CD4-positive, alpha-beta T cell treated with Interleukin-10 for 1 hour (primary cell): ENCODE results near the gene TMPRSS7.

Experiments used
- DNase-seq: peaks from one replicate; pipeline ENCODE4 v3.0.0-alpha.2; 2020

Gene TMPRSS7

GRCh38 chr3:112072387-112073060, 38.0 kb downstream of the TMPRSS7 start:
- peak; percentile 75 for DNase-seq

DNA sequence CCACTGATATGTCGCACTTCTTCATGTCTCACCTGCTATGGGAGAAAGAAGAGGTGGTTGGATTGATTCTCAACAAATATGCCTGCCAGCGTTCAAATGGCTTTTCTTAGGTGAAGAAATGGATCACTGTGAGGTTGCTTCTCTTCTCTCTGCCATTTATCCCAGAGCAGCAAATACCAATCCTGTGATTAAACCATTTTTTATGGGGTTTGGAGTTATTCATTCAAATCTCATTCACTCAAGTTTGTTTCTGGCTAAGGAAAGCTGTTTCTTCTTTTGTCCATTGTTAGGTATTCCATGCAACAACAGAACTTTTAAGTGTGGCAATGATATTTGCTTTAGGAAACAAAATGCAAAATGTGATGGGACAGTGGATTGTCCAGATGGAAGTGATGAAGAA, 39.5 kb downstream of the TMPRSS7 start:
- no peak for DNase-seq

DNA sequence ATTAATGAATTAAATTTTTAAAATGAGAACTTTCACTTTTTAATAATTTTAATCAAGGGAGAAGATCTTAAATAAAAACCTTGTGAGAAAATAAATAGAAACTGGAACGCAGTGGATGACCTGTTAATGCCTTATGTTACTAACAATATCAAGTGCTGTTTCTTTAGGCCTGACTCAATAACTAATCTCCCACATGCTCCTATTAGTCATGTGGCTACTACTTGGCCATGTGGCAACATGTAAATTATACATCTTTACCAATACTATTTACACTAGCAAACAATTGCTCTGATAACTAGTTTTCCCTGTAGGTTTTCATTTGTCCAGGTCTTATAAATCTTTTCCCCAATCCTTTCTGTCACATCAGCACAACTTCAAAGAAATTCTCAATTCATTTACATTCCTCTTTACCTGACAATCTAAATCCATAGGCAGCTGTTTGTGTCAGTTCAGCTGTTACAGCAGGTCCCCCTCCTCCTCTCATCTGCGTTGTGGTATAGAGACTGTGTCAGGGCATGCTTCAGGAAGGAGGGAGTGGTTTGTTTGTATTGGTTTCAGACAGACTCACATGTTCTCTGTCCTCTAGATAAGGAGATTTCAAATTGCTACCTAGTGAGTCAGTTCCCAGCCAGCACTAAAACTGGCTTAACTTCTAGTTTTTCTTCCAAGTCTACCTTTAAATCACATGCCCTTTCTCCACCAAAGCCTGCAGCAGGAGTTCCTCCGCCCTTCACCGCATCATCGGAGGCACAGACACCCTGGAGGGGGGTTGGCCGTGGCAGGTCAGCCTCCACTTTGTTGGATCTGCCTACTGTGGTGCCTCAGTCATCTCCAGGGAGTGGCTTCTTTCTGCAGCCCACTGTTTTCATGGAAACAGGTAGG, 40.3 kb downstream of the TMPRSS7 start:
- DNase-seq = peak; percentile 50

DNA sequence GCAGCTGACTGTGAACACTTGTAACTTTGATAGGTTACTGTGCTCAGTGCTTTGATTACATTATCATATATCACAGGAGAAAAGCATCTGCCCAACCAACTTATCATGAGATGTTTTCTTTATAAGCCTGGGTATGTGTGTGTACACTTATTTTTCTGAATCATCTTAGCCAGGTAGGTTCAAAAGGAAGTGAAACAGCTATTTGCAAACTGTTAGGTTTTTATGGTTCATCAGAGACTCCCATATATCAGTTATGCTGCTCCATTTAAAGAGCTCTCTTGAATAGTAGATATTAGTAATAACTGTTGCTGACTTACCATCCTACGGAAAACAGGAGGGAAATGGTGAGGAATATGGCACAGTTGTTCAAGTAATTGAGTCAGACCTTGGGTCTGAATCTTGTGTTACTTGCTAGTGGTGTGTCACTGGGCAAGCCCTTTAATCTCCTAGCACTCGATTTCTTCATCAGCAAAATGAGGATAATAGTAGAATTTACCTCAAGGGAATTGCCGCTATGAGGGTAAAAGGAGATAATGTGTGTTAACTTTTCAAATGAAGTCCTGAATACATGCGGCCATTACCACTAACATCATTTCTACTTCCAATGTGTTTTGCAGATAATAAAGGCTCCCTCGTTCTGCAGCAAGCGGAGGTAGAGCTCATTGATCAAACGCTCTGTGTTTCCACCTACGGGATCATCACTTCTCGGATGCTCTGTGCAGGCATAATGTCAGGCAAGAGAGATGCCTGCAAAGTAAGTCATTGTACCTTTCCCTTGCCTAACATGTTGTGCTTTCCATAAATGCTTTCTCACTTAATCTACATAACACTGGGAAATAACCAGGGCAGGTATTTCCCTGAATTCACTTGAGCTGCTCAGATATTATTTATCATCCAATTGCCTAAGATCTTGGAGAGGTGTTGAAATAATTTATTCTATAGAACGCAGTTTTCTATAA, 43.9 kb downstream of the TMPRSS7 start:
- DNase-seq = no peak

DNA sequence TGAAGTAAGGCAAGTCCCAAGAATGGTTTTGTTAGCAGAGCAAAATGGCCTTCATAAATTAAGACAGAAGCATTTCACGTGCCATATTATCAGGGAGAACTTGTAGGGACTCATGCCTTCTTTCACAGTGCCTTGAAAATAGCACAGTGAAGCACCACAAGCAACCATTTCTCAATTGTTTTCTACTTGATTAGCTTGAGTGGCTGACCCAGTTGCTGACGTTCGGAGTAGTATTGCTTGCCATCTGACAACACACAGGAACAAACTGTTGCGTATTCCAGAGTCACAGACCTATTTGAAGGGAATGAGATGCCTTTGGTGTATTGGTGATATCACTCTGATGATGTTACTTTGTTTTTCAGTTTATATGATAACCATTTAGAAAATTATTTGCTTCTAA, 48.7 kb downstream of the TMPRSS7 start:
- no peak for DNase-seq

- DNase-seq = no peak
These were observed 50.6 kb downstream of the TMPRSS7 start for GRCh38 chr3:112084980-112085705.

DNA sequence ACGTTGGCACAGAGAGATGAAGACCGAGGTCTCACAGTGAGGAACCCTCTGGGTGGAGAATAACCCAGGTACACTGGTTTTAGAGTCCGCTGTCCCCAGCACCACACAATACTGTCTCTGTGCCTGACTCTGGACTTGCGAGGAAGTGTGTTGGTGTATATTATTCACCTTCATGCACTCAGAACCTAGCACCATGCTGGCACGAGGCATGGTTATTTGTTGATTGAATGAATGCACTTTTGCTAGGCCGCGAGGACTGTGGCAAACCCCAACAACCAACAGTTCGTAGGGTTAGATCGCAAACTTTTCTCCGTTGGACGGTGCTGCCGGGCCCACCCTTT, 51.2 kb downstream of the TMPRSS7 start:
- DNase-seq = no peak

DNA sequence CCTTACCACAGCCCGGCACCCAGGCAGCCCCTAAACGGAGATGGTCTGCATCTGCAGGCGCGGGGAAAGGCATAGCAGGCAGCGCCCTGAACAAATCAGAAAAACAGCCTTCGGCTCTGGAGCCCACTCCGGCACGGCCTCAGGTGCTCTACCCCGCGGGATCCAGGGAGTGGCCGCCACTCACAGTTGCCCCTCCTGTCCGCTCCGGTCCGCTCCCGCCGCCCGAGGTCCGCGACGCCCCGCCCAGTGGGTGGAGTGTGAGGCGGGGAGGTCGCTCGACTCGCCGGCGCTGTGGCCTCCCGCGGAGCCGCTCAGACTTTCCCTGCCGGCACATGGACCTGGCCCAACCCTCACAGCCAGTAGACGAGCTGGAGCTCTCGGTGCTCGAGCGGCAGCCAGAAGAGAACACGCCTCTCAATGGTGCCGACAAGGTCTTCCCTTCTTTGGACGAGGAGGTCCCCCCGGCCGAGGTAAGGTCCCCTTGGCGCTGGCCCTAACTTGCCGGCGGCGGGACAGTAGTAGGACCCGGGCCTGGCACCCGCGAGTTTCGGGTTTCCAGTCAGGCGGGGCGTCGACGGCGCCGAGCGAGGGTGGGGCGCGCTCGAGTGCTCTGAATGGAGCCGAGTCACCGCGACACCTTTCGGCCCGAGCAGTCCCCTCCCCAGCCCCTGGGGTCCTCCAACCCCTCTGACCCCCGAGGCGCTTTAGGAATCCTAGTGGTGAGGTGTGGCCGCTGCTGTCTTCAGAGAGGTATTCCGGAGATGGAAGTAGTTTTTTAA, 51.7 kb downstream of the TMPRSS7 start, which contains the start of gene C3orf52:
TSS of gene C3orf52 (plus strand) at position 314 of the 779 bp plus-strand sequence. CDS start at position 333, 19 bp downstream.
- peak; percentile 62 for DNase-seq

GRCh38 chr3:112086875-112087524, 52.5 kb downstream of the TMPRSS7 start:
- no peak for DNase-seq

GRCh38 chr3:112087746-112088145, 53.2 kb downstream of the TMPRSS7 start:
- no peak for DNase-seq

DNA sequence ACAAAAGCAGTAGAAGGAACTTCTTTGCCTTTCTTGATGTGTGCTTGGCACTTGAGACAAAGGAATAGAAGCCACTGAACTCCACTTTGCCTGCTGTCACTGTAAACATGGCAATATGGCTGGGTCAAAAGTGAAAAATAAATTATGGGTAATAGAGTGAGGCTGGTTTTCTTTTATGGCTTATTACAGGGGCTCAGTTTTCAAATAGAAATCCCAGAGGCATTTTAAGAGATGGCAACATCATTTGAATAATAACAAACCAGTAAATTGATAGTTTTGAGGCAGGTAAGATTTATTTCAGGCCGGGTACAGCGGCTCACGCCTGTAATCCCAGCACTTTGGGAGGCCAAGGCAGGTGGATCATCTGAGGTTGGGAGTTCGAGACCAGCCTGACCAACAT, 54.4 kb downstream of the TMPRSS7 start:
- no peak for DNase-seq

- DNase-seq = no peak
These were observed 55.7 kb downstream of the TMPRSS7 start for GRCh38 chr3:112089956-112090886.

- no peak for DNase-seq
These were observed 56.5 kb downstream of the TMPRSS7 start for GRCh38 chr3:112090887-112091586.

- DNase-seq = no peak
These were observed 58.1 kb downstream of the TMPRSS7 start for GRCh38 chr3:112092496-112093179.

DNA sequence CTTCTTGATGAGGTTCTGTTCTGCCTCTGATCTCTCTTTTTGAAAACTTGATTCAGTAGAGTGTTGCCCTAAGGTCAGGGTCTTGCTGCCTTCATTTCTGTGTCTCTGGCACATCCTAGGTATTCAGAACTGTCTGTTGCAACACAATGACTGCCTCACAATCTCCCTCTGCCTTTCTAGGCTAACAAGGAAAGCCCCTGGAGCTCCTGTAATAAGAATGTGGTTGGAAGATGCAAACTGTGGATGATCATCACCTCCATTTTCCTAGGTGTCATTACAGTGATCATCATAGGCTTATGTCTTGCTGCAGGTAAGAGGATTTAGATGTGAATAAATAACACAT, 58.6 kb downstream of the TMPRSS7 start:
- no peak for DNase-seq

DNA sequence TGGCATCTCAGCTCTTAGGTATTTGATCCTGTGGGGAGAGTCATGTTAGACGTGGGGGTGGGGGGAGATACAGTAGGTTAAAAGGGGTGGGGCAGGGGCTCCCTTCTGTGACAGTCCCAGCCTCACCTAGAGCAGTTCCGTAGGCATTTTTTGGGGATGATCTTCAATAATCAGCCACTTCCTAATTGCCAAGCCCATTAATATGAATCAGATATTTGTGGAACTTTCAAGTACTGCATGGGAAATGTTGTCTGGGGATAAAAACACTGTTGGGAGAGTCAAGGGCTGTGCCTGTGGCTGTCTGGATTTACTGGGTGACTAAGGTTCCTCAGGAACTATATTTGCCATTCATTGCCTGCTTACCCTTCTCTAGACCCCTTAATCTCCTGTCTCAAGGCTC, 61.2 kb downstream of the TMPRSS7 start:
- no peak for DNase-seq

DNA sequence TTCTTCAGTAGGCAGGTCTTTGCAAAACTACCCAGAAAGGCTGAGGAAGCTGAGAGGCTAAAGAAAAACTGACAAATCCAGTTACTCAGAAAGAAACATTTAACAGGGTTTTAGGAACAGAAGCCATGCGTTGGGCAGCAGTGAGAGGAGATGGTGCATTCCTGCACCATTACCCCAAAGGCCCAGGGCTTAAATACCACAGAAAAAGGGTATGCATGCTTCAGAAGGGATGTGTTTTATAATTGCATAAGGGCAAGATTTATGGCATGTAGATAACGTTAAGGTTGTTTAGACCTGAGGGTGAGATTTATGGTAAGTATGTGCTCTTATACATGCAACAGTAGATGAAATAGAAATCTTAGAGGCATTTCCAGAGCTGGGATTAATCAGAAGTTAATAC, 61.6 kb downstream of the TMPRSS7 start:
- DNase-seq = no peak

- no peak for DNase-seq
These were observed 62.8 kb downstream of the TMPRSS7 start for GRCh38 chr3:112097378-112097777.

GRCh38 chr3:112101916-112102315, 67.4 kb downstream of the TMPRSS7 start:
- no peak for DNase-seq
